GM23338 (cell line): ENCODE data around the gene ZNF865. TPM values are rescaled to one million over a fixed set of nuclear protein-coding genes. Genes with fewer than 3 reads are reported as not detected.

Experiments used
- ATAC-seq: fragments of 200-7000 bp; cut with Tn5 transposase; 3 replicates; pipeline ENCODE4 v1.9.1; 2020
- DNase-seq: peaks from one replicate; pipeline ENCODE4 v3.0.0-alpha.2; 2015; ENCODE audit warnings: low spot score
- H2AFZ ChIP-seq: fragments of 200-600 bp; sonication (generic); 2 replicates; pipeline ENCODE4 v1.8.0; 2016; ENCODE audit warnings: antibody characterized with exemption, mild to moderate bottlenecking, moderate library complexity
- H3F3A ChIP-seq: fragments of 200-600 bp; sonication (generic); replicated peaks from 2 replicates; pipeline ENCODE4 v1.8.0; 2017; ENCODE audit warnings: antibody characterized with exemption, mixed run types, low read depth
- H3K27ac ChIP-seq: fragments of 200-600 bp; sonication (generic); 2 replicates; pipeline ENCODE4 v1.6.1; 2016; ENCODE audit warnings: low read depth
- H3K27me3 ChIP-seq: fragments of 200-600 bp; sonication (generic); 2 replicates; pipeline ENCODE4 v1.8.0; 2016; ENCODE audit warnings: mild to moderate bottlenecking, mixed run types, moderate library complexity; ENCODE audit not compliant: insufficient read depth
- H3K36me3 ChIP-seq: fragments of 200-600 bp; sonication (generic); 2 replicates; pipeline ENCODE4 v1.8.0; 2016; ENCODE audit warnings: mild to moderate bottlenecking; ENCODE audit not compliant: insufficient read depth
- H3K4me1 ChIP-seq: fragments of 200-600 bp; sonication (generic); 2 replicates; pipeline ENCODE4 v1.8.0; 2016; ENCODE audit warnings: mild to moderate bottlenecking, moderate library complexity; ENCODE audit not compliant: insufficient read depth
- H3K4me2 ChIP-seq: fragments of 200-600 bp; sonication (generic); 2 replicates; pipeline ENCODE4 v1.7.1; 2017; ENCODE audit warnings: mixed run types
- H3K4me3 ChIP-seq: fragments of 200-600 bp; sonication (generic); 2 replicates; pipeline ENCODE4 v1.6.1; 2016; ENCODE audit warnings: mixed run types
- H3K79me2 ChIP-seq: fragments of 200-600 bp; sonication (generic); replicated peaks from 2 replicates; pipeline ENCODE4 v1.8.0; 2017; ENCODE audit warnings: mild to moderate bottlenecking; ENCODE audit not compliant: insufficient read depth
- H3K9me2 ChIP-seq: fragments of 200-600 bp; sonication (generic); 2 replicates; pipeline ENCODE4 v1.8.0; 2017; ENCODE audit not compliant: insufficient read depth
- H4K20me1 ChIP-seq: fragments of 200-600 bp; sonication (generic); replicated peaks from 2 replicates; pipeline ENCODE4 v1.8.0; 2017; ENCODE audit warnings: mild to moderate bottlenecking; ENCODE audit not compliant: insufficient read depth
- H3K27ac Mint-ChIP-seq: 2 replicates; pipeline ENCODE4 v1.8.0; 2020; ENCODE audit warnings: inconsistent platforms, mild to moderate bottlenecking, moderate library complexity, mixed read lengths
- H3K27me3 Mint-ChIP-seq: 3 replicates; pipeline ENCODE4 v1.8.0; 2022; ENCODE audit warnings: low read depth, mild to moderate bottlenecking, moderate library complexity, mixed read lengths, inconsistent platforms; ENCODE audit not compliant: insufficient read depth, poor library complexity
- H3K36me3 Mint-ChIP-seq: 3 replicates; pipeline ENCODE4 v1.8.0; 2021; ENCODE audit warnings: low read depth, mild to moderate bottlenecking, inconsistent platforms, moderate library complexity, mixed read lengths
- H3K4me1 Mint-ChIP-seq: 3 replicates; pipeline ENCODE4 v1.8.0; 2020; ENCODE audit warnings: mild to moderate bottlenecking, inconsistent platforms, mixed read lengths
- H3K4me3 Mint-ChIP-seq: 3 replicates; pipeline ENCODE4 v1.8.0; 2021; ENCODE audit warnings: moderate library complexity, mild to moderate bottlenecking, inconsistent platforms, mixed read lengths
- H3K9me3 Mint-ChIP-seq: 3 replicates; pipeline ENCODE4 v1.8.0; 2020; ENCODE audit warnings: moderate library complexity, mild to moderate bottlenecking, inconsistent platforms, mixed read lengths
- CREB1 ChIP-seq: fragments of 250-450 bp; sonication (Bioruptor Pico); IDR thresholded peaks from 2 replicates; pipeline ENCODE4 v1.5.0; 2020; ENCODE audit warnings: low read depth, mild to moderate bottlenecking, moderate library complexity
- EZH2 ChIP-seq: fragments of 200-600 bp; sonication (generic); IDR thresholded peaks from one replicate; pipeline ENCODE4 v1.8.0; 2017; ENCODE audit warnings: antibody characterized with exemption, mild to moderate bottlenecking, low read depth; ENCODE audit not compliant: unreplicated experiment
- JUNB ChIP-seq: IDR thresholded peaks from one replicate; pipeline ENCODE4 v1.6.1; 2016; ENCODE audit warnings: antibody characterized with exemption; ENCODE audit not compliant: unreplicated experiment
- POLR2AphosphoS5 ChIP-seq: IDR thresholded peaks from 2 replicates; pipeline ENCODE4 v1.6.1; 2016; ENCODE audit warnings: antibody characterized with exemption, low read depth
- ZNF114 ChIP-seq: fragments of 250-450 bp; sonication (Bioruptor Pico); IDR thresholded peaks from 2 replicates; pipeline ENCODE4 v1.5.0; 2020; ENCODE audit warnings: mild to moderate bottlenecking, moderate library complexity
- polyA plus RNA-seq: library from polyadenylated mRNA; unstranded; fragments of >200 nt; fragmentation: Nextera tagmentation; extraction: Ambion mirVana; gene quantifications from 2 replicates; pipeline ENCODE4 v1.2.1, GENCODE V29; 2016
- total RNA-seq: library from RNA; depleted of rRNA; stranded (reverse); fragments of >200 nt; shearing (Covaris generic); gene quantifications from 2 replicates; pipeline ENCODE4 v1.2.3, GENCODE V29; 2014
- TF ChIP-seq, protein P1 (sequence below): IDR thresholded peaks from 2 replicates; pipeline ENCODE4 v1.6.1; 2016; ENCODE audit warnings: antibody characterized with exemption
- TF ChIP-seq, protein P2 (sequence below): fragments of 250-450 bp; sonication (Bioruptor Pico); IDR thresholded peaks from 2 replicates; pipeline ENCODE4 v1.5.0; 2020; ENCODE audit warnings: mild to moderate bottlenecking, moderate library complexity

ZNF865 gene
- total and polyA plus RNA-seq, 2 experiments from 2014 or later = 2.2 to 12.1 TPM

DNA sequence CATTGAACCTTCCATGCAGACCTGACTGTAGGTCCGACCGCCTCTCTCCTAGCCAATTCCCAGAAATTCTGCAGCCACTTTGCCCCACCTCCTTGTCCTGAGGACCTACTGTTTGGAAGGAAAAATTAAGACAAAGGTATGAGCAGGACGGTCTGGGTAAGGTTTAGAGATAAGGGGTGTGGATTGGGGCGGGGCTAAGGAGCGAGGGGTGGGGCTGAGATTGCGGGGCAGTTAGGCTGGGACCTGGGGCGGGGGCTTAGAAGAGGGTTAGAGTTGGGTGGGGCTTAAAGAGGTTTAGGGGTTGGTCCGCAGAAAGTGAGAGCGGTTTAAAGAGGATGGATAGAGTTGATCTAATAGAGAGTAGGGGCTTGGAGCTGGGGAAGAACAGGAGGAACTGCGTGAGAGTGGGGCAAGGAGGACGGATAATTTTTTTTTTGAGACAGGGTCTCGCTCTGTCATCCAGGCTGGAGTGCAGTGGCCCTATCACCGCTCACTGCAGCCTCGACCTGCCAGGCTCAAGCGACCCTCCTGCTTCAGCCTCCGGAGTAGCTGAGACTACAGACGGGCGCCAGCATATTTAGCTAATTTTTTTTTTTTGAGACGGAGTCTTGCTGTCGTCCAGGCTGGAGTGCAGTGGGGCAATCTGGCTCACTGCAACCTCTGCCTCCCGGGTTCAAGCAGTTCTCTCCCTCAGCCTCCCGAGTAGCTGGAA, 1.7 kb upstream of the ZNF865 start:
- Mint-ChIP-seq H3K4me1 (peaks cover 35% of the 10 kb centered on the region), H3K27me3 (peaks cover 39% of the 10 kb centered on the region), H3K36me3 (peaks cover 16% of the 10 kb centered on the region), H3K27ac (peak overlapping the region; percentile 87), H3K4me3 (peak overlapping the region; percentile 54), H3K9me3 (peaks cover 6% of the 10 kb centered on the region)
- H4K20me1 ChIP-seq = peaks cover 4% of the 10 kb centered on the region
- H3F3A ChIP-seq = peaks cover 22% of the 10 kb centered on the region
- H2AFZ ChIP-seq = no peak overlapping the region
- ATAC-seq (peak; percentile 7), DNase-seq (peak; percentile 93)
- peak overlapping the region; percentile 84; the same call in 1 of the 2 replicates for H3K4me3 ChIP-seq
- no peaks in the 10 kb centered on the region for H3K9me2 ChIP-seq
- H3K27ac ChIP-seq = peak overlapping the region; percentile 99
- TF ChIP-seq POLR2AphosphoS5 (peak; percentile 45; the same call in 1 of the 2 replicates), EZH2 (no peak)
- no peaks in the 10 kb centered on the region for H3K36me3 ChIP-seq
- H3K4me1 ChIP-seq = peaks cover 22% of the 10 kb centered on the region
- H3K27me3 ChIP-seq = no peaks in the 10 kb centered on the region
- H3K79me2 ChIP-seq = peaks cover 14% of the 10 kb centered on the region
- peak overlapping the region; percentile 79; the same call in 1 of the 2 replicates for H3K4me2 ChIP-seq

DNA sequence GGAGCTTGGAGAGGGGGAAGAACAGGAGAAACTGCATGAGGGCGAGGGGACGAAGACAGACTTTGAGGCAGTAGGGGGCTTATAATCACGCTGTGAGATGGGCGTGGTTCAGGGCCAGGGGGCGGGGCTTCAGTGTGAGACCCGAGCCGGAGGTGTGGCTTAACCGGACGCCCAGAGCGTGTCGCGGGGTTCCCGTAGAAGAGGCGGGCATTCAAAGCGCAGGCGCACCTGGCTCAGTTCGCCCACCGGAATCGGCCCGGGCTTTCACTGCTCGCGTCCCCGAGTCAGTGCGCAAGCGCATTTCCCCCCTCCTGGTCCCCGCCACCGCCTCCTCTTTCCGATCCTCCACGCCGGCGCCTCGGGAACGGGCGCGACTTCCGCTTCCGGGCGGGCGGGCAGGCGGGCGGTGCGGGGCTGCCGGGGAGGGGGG, 225 bp upstream of the ZNF865 start:
- TF ChIP-seq CREB1 (CRISPR knock-in tag) (peak; percentile 32; the same call in 1 of the 2 replicates), ZNF114 (CRISPR knock-in tag) (no peak), JUNB (no peak), POLR2AphosphoS5 (peak; percentile 29; the same call in 1 of the 2 replicates)
- TF ChIP-seq, protein P1, sequence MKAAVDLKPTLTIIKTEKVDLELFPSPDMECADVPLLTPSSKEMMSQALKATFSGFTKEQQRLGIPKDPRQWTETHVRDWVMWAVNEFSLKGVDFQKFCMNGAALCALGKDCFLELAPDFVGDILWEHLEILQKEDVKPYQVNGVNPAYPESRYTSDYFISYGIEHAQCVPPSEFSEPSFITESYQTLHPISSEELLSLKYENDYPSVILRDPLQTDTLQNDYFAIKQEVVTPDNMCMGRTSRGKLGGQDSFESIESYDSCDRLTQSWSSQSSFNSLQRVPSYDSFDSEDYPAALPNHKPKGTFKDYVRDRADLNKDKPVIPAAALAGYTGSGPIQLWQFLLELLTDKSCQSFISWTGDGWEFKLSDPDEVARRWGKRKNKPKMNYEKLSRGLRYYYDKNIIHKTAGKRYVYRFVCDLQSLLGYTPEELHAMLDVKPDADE = peak; percentile 55; the same call in 1 of the 2 replicates
- peak; percentile 96 for DNase-seq
- Histone ChIP-seq H3K4me3 (peak overlapping the region; percentile 84), H3K27ac (peak overlapping the region; percentile 99), H2AFZ (no peak overlapping the region), H3K36me3 (peaks cover 5% of the 10 kb centered on the region; the same call in 1 of the 2 replicates), H3K27me3 (no peaks in the 10 kb centered on the region), H3K4me2 (peak overlapping the region; percentile 87; the same call in 1 of the 2 replicates), H3K79me2 (peaks cover 14% of the 10 kb centered on the region), H3K9me2 (no peaks in the 10 kb centered on the region), H3F3A (peaks cover 22% of the 10 kb centered on the region), H4K20me1 (peaks cover 18% of the 10 kb centered on the region), H3K4me1 (peaks cover 22% of the 10 kb centered on the region)
- Mint-ChIP-seq H3K27me3 (peaks cover 36% of the 10 kb centered on the region), H3K4me3 (peak overlapping the region; percentile 82), H3K9me3 (peaks cover 6% of the 10 kb centered on the region), H3K27ac (peak overlapping the region; percentile 98), H3K36me3 (peaks cover 24% of the 10 kb centered on the region), H3K4me1 (peaks cover 34% of the 10 kb centered on the region)
- peak; percentile 48 for ATAC-seq

DNA sequence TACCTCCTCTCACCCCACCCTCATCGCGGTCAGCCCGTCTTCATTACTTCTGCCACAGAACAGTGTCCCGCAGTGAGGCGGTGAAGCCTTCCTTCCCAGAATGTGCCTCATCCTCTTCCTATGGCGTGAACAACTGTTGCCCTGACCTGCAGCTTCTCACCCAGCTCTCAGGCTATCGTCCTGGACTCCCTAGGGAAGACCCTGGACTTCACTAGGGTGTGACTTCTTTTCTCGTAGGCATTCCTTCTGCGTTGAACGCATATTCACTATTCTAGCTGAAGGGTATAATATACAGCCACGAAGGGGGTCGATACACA, 982 bp downstream of the ZNF865 start:
- H3K36me3 Mint-ChIP-seq = peaks cover 24% of the 10 kb centered on the region
- no peak overlapping the region for H2AFZ ChIP-seq
- peaks cover 22% of the 10 kb centered on the region for H4K20me1 ChIP-seq
- peak overlapping the region; percentile 79 for H3K27ac ChIP-seq
- peaks cover 27% of the 10 kb centered on the region for H3K4me1 Mint-ChIP-seq
- peaks cover 14% of the 10 kb centered on the region for H3K4me1 ChIP-seq
- H3K4me3 Mint-ChIP-seq = peak overlapping the region; percentile 95
- H3F3A ChIP-seq = peaks cover 22% of the 10 kb centered on the region
- H3K4me3 ChIP-seq = peak overlapping the region; percentile 84
- peaks cover 5% of the 10 kb centered on the region; the same call in 1 of the 2 replicates for H3K36me3 ChIP-seq
- peak overlapping the region; percentile 87 for H3K4me2 ChIP-seq
- peaks cover 34% of the 10 kb centered on the region for H3K27me3 Mint-ChIP-seq
- no peaks in the 10 kb centered on the region for H3K9me2 ChIP-seq
- peaks cover 3% of the 10 kb centered on the region for H3K9me3 Mint-ChIP-seq
- DNase-seq = no peak
- ATAC-seq = no peak
- H3K27me3 ChIP-seq = no peaks in the 10 kb centered on the region
- peaks cover 14% of the 10 kb centered on the region for H3K79me2 ChIP-seq
- peak overlapping the region; percentile 96 for H3K27ac Mint-ChIP-seq
- no peak for TF ChIP-seq POLR2AphosphoS5
- TF ChIP-seq, protein P2, sequence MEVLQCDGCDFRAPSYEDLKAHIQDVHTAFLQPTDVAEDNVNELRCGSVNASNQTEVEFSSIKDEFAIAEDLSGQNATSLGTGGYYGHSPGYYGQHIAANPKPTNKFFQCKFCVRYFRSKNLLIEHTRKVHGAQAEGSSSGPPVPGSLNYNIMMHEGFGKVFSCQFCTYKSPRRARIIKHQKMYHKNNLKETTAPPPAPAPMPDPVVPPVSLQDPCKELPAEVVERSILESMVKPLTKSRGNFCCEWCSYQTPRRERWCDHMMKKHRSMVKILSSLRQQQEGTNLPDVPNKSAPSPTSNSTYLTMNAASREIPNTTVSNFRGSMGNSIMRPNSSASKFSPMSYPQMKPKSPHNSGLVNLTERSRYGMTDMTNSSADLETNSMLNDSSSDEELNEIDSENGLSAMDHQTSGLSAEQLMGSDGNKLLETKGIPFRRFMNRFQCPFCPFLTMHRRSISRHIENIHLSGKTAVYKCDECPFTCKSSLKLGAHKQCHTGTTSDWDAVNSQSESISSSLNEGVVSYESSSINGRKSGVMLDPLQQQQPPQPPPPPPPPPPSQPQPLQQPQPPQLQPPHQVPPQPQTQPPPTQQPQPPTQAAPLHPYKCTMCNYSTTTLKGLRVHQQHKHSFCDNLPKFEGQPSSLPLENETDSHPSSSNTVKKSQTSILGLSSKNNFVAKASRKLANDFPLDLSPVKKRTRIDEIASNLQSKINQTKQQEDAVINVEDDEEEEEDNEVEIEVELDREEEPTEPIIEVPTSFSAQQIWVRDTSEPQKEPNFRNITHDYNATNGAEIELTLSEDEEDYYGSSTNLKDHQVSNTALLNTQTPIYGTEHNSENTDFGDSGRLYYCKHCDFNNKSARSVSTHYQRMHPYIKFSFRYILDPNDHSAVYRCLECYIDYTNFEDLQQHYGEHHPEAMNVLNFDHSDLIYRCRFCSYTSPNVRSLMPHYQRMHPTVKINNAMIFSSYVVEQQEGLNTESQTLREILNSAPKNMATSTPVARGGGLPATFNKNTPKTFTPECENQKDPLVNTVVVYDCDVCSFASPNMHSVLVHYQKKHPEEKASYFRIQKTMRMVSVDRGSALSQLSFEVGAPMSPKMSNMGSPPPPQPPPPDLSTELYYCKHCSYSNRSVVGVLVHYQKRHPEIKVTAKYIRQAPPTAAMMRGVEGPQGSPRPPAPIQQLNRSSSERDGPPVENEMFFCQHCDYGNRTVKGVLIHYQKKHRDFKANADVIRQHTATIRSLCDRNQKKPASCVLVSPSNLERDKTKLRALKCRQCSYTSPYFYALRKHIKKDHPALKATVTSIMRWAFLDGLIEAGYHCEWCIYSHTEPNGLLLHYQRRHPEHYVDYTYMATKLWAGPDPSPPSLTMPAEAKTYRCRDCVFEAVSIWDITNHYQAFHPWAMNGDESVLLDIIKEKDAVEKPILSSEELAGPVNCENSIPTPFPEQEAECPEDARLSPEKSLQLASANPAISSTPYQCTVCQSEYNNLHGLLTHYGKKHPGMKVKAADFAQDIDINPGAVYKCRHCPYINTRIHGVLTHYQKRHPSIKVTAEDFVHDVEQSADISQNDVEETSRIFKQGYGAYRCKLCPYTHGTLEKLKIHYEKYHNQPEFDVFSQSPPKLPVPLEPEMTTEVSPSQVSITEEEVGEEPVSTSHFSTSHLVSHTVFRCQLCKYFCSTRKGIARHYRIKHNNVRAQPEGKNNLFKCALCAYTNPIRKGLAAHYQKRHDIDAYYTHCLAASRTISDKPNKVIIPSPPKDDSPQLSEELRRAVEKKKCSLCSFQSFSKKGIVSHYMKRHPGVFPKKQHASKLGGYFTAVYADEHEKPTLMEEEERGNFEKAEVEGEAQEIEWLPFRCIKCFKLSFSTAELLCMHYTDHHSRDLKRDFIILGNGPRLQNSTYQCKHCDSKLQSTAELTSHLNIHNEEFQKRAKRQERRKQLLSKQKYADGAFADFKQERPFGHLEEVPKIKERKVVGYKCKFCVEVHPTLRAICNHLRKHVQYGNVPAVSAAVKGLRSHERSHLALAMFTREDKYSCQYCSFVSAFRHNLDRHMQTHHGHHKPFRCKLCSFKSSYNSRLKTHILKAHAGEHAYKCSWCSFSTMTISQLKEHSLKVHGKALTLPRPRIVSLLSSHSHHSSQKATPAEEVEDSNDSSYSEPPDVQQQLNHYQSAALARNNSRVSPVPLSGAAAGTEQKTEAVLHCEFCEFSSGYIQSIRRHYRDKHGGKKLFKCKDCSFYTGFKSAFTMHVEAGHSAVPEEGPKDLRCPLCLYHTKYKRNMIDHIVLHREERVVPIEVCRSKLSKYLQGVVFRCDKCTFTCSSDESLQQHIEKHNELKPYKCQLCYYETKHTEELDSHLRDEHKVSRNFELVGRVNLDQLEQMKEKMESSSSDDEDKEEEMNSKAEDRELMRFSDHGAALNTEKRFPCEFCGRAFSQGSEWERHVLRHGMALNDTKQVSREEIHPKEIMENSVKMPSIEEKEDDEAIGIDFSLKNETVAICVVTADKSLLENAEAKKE (CRISPR knock-in tag) = no peak
